ENCODE measurements around the gene IFIT1. TPM values are rescaled to one million over a fixed set of nuclear protein-coding genes. Genes with fewer than 3 reads are reported as not detected.

IFIT1 gene
- total and polyA plus RNA-seq, 9 of the 15 experiments (the other 6 are each of a cell fraction or from before 2014, with no cell fraction given) = 0.03 to 0.40 (median 0.18) TPM

GRCh38 chr10:89371079-89371478, 21.3 kb upstream of the IFIT1 start:
- H3K79me2 ChIP-seq (ENCODE audit: control insufficient read depth, insufficient read depth, low read length) = no peaks in the 10 kb centered on the region
- no peak for TF ChIP-seq ZNF23 (CRISPR knock-in tag; IDR thresholded peaks at IDR 0.05)
- TF ChIP-seq FOXP1 (CRISPR knock-in tag; IDR thresholded peaks at IDR 0.05) = no peak
- TF ChIP-seq CBFA2T3 (IDR thresholded peaks at IDR 0.05) = 0 out of 2 replicates have a peak, but pooled peaks have one; percentile 10
- H3K27me3 ChIP-seq (ENCODE audit: control insufficient read depth in 2 of 2, insufficient read depth in 2 of 2, low read length in 2 of 2) = no peaks in the 10 kb centered on the region
- intact Hi-C loops (cut with micrococcal nuclease) = no loop called here
- H2AFZ ChIP-seq (ENCODE audit: low read depth, low read length) = peak overlapping the region; percentile 85; the same call in 1 of the 2 replicates
- no TSS peak for BruUV-seq (replicated peaks)
- ChIA-PET CTCF (ENCODE audit: low intra/inter-chr PET ratio) (no interaction called here), POLR2A (no interaction called here)
- H4K20me1 ChIP-seq (replicated peaks; ENCODE audit: control insufficient read depth, insufficient read depth, low read length) = no peaks in the 10 kb centered on the region
- H3K4me1 ChIP-seq (replicated peaks in 1 of 2; ENCODE audit: control insufficient read depth in 2 of 2, insufficient read depth in 2 of 2, low read length in 2 of 2) = peaks cover 0 to 28% of the 10 kb centered on the region in 2 experiments; a peak in 2 of 5 replicates
- H3K36me3 ChIP-seq (ENCODE audit: control insufficient read depth, insufficient read depth, low read length) = no peaks in the 10 kb centered on the region
- H3K4me2 ChIP-seq (ENCODE audit: insufficient read depth, low read length) = peak overlapping the region; percentile 32; the same call in 1 of the 2 replicates
- no peak overlapping the region for H3K27ac ChIP-seq (ENCODE audit: extremely low read depth, low read depth, low read length)
- FAIRE-seq (no peak), DNase-seq (ENCODE audit: extremely low read depth in 1 of 4, low spot score in 3 of 4) (no peak), ATAC-seq (no peak)
- no peak overlapping the region for H3K9ac ChIP-seq (ENCODE audit: insufficient read depth in 1 of 2, low read depth in 2 of 2, low read length in 2 of 2)
- in situ Hi-C loops (cut with MboI) = no loop called here
- H3K4me3 ChIP-seq = no peak overlapping the region
- H3K9me1 ChIP-seq (ENCODE audit: control insufficient read depth, insufficient read depth, low read length) = no peaks in the 10 kb centered on the region
- no peaks in the 10 kb centered on the region for H3K9me3 ChIP-seq (replicated peaks; ENCODE audit: control insufficient read depth, insufficient read depth, low read depth, low read length)

- Histone ChIP-seq H3K9me1 (ENCODE audit: control insufficient read depth, insufficient read depth, low read length) (no peaks in the 10 kb centered on the region), H3K9ac (ENCODE audit: insufficient read depth in 1 of 2, low read depth in 2 of 2, low read length in 2 of 2) (no peak overlapping the region), H2AFZ (ENCODE audit: low read depth, low read length) (peak overlapping the region; percentile 85), H3K9me3 (replicated peaks; ENCODE audit: control insufficient read depth, insufficient read depth, low read depth, low read length) (no peaks in the 10 kb centered on the region), H3K4me3 (no peak overlapping the region), H3K27ac (ENCODE audit: extremely low read depth, low read depth, low read length) (no peak overlapping the region), H3K36me3 (ENCODE audit: control insufficient read depth, insufficient read depth, low read length) (no peaks in the 10 kb centered on the region), H3K27me3 (ENCODE audit: control insufficient read depth in 2 of 2, insufficient read depth in 2 of 2, low read length in 2 of 2) (no peaks in the 10 kb centered on the region), H4K20me1 (replicated peaks; ENCODE audit: control insufficient read depth, insufficient read depth, low read length) (no peaks in the 10 kb centered on the region), H3K4me2 (ENCODE audit: insufficient read depth, low read length) (peak overlapping the region; percentile 32; the same call in 1 of the 2 replicates), H3K79me2 (ENCODE audit: control insufficient read depth, insufficient read depth, low read length) (no peaks in the 10 kb centered on the region), H3K4me1 (replicated peaks in 1 of 2; ENCODE audit: control insufficient read depth in 2 of 2, insufficient read depth in 2 of 2, low read length in 2 of 2) (peaks cover 0 to 28% of the 10 kb centered on the region in 2 experiments; a peak in 2 of 5 replicates)
- POLR2A ChIA-PET = interaction anchor here (1.1 kb wide), 1 partner anchor 24 kb away, joined by 3 read pairs; no protein-coding TSS in a partner anchor
- intact Hi-C loops (cut with micrococcal nuclease) = no loop called here
- in situ Hi-C loops (cut with MboI) = no loop called here
- 0% methylated on average over 3 of the region's 3 CpGs for WGBS (ENCODE audit: insufficient coverage, low coverage, missing lambda C conversion rate)
- peak; percentile 56 for ATAC-seq
- CTCF ChIA-PET (ENCODE audit: low intra/inter-chr PET ratio) = no interaction called here
- no TSS peak for BruUV-seq (replicated peaks)
- peak; percentile 71 for FAIRE-seq
- peak in 1 of 4 experiments; percentile 44 for DNase-seq (ENCODE audit: extremely low read depth in 1 of 4, low spot score in 3 of 4)
- TF ChIP-seq ZNF146 (CRISPR knock-in tag; IDR thresholded peaks at IDR 0.05; ENCODE audit: unreplicated experiment) = no peak
- TF ChIP-seq HMBOX1 (IDR thresholded peaks at IDR 0.05) = 0 out of 2 replicates have a peak, but pooled peaks have one; percentile 22
- TF ChIP-seq KLF16 (IDR thresholded peaks at IDR 0.05) = 0 out of 2 replicates have a peak, but pooled peaks have one; percentile 24
- TF ChIP-seq ZNF431 (CRISPR knock-in tag; IDR thresholded peaks at IDR 0.05) = no peak
- TF ChIP-seq EP300 (IDR thresholded peaks at IDR 0.05; ENCODE audit: low read length) = peak; percentile 65
- no peak for TF ChIP-seq ATF1 (CRISPR knock-in tag; IDR thresholded peaks at IDR 0.05)
- TF ChIP-seq ATF1 (tag; IDR thresholded peaks at IDR 0.05) = no peak
- TF ChIP-seq CHD4 (IDR thresholded peaks at IDR 0.05; ENCODE audit: insufficient read depth, insufficient replicate concordance, low read depth, low read length, poor library complexity, severe bottlenecking) = no peak
- TF ChIP-seq CREB3L1 (IDR thresholded peaks at IDR 0.05; ENCODE audit: borderline replicate concordance, low read depth) = no peak
- no peak for TF ChIP-seq KLF6 (CRISPR knock-in tag; IDR thresholded peaks at IDR 0.05; ENCODE audit: borderline replicate concordance)
- no peak for TF ChIP-seq ZNF695 (CRISPR knock-in tag; IDR thresholded peaks at IDR 0.05)
These were observed 20.4 kb upstream of the IFIT1 start for GRCh38 chr10:89371987-89372386.
